Bronchial epithelial cell (primary cell): Measurements from ENCODE around the gene SMYD3. TPM values are rescaled to one million over a fixed set of nuclear protein-coding genes. Genes with fewer than 3 reads are reported as not detected.
"Not testable (repeated sequence)": the region's sequence is repeated elsewhere in the genome, so short reads cannot be mapped to it uniquely, and the experiment has no call there.

Source experiments
- DNase-seq: peaks from one replicate; pipeline ENCODE4 v3.0.0-alpha.2; 2010; ENCODE audit warnings: low read depth
- FAIRE-seq: peaks from 2 replicates; lab custom pipeline; 2011; peaks lifted over from hg19 to GRCh38; lab: Jason Lieb, UNC
- H3K27me3 ChIP-seq: 2 replicates; pipeline ENCODE4 v1.5.1; 2011; ENCODE audit warnings: low read length; ENCODE audit not compliant: control insufficient read depth, insufficient read depth
- H3K36me3 ChIP-seq: 2 replicates; pipeline ENCODE4 v1.5.1; 2011; ENCODE audit warnings: low read length; ENCODE audit not compliant: control insufficient read depth, insufficient read depth
- H3K4me3 ChIP-seq: 2 replicates; pipeline ENCODE4 v1.5.1; 2011; ENCODE audit warnings: mild to moderate bottlenecking, low read depth, low read length, control low read depth
- CTCF ChIP-seq: IDR thresholded peaks from 2 replicates; pipeline ENCODE4 v1.5.1; 2011; ENCODE audit warnings: mild to moderate bottlenecking, moderate library complexity, low read length, control low read depth, inconsistent platforms; ENCODE audit not compliant: insufficient read depth, severe bottlenecking
- total RNA-seq: library from RNA; depleted of rRNA; stranded (reverse); fragments of >200 nt; gene quantifications from 2 replicates; pipeline ENCODE4 v1.2.1, GENCODE V29; 2014

SMYD3 gene
- total RNA-seq, 1 donor from 2014 or later = 17.4 TPM

GRCh38 chr1:246035060-246035541, 472.0 kb downstream of the SMYD3 start:
- H3K4me3 ChIP-seq = no peak overlapping the region
- FAIRE-seq (no peak), DNase-seq (no peak)
- H3K36me3 ChIP-seq = no peaks in the 10 kb centered on the region
- no peaks in the 10 kb centered on the region for H3K27me3 ChIP-seq
- TF ChIP-seq CTCF = no peak

- Histone ChIP-seq H3K4me3 (no peak overlapping the region), H3K27me3 (no peaks in the 10 kb centered on the region), H3K36me3 (no peaks in the 10 kb centered on the region)
- DNase-seq = no peak
- no peak for TF ChIP-seq CTCF
- FAIRE-seq = no peak
These were observed 472.4 kb downstream of the SMYD3 start for GRCh38 chr1:246034630-246035029.

GRCh38 chr1:246032984-246033383, 474.1 kb downstream of the SMYD3 start:
- no peaks in the 10 kb centered on the region for H3K36me3 ChIP-seq
- no peaks in the 10 kb centered on the region for H3K27me3 ChIP-seq
- no peak overlapping the region for H3K4me3 ChIP-seq
- FAIRE-seq (no peak), DNase-seq (no peak)
- no peak for TF ChIP-seq CTCF

- H3K27me3 ChIP-seq = no peaks in the 10 kb centered on the region
- TF ChIP-seq CTCF = no peak
- H3K36me3 ChIP-seq = no peaks in the 10 kb centered on the region
- no peak overlapping the region for H3K4me3 ChIP-seq
- no peak for FAIRE-seq
- DNase-seq = no peak
These were observed 475.0 kb downstream of the SMYD3 start for GRCh38 chr1:246032031-246032551.

- DNase-seq (no peak), FAIRE-seq (no peak)
- no peak for TF ChIP-seq CTCF
- Histone ChIP-seq H3K4me3 (no peak overlapping the region), H3K36me3 (no peaks in the 10 kb centered on the region), H3K27me3 (no peaks in the 10 kb centered on the region)
These were observed 477.5 kb downstream of the SMYD3 start for GRCh38 chr1:246029616-246030015.

GRCh38 chr1:246024118-246024517, 483.0 kb downstream of the SMYD3 start:
- not testable (repeated sequence) for DNase-seq, H3K36me3 ChIP-seq, H3K4me3 ChIP-seq, H3K27me3 ChIP-seq, FAIRE-seq
